MCF 10A (cell line): Measurements from ENCODE around the gene BMPR1A. TPM values are rescaled to one million over a fixed set of nuclear protein-coding genes. Genes with fewer than 3 reads are reported as not detected.

Source experiments
- BruUV-seq: library from RNA; stranded (reverse); fragments of 400-500 nt; replicated peaks from 2 replicates; lab custom pipeline; 2021; lab: Mats Ljungman, UMichigan
- CTCF ChIA-PET: fragments of 300-600 bp; sonication (Branson Sonifier 250); formaldehyde crosslinking; extraction: SDS; loops from one replicate; lab custom pipeline; 2021; ENCODE audit warnings: antibody characterized with exemption, inconsistent platforms; lab: Yijun Ruan, JAX
- POLR2A ChIA-PET: fragments of 300-600, 350-650 bp; sonication (Branson Sonifier 250); formaldehyde crosslinking; extraction: SDS; loops from one replicate; lab custom pipeline; 2020; ENCODE audit warnings: antibody characterized with exemption, inconsistent platforms; lab: Yijun Ruan, JAX
- DNase-seq: peaks from one replicate; pipeline ENCODE4 v3.0.0-alpha.2; 2018; ENCODE audit not compliant: unreplicated experiment
- H3K27ac Mint-ChIP-seq: one replicate; pipeline ENCODE4 v1.8.0; 2022; ENCODE audit warnings: mild to moderate bottlenecking, low read depth, mixed read lengths; ENCODE audit not compliant: unreplicated experiment
- H3K27me3 Mint-ChIP-seq: one replicate; pipeline ENCODE4 v1.8.0; 2022; ENCODE audit warnings: mixed read lengths; ENCODE audit not compliant: insufficient read depth, unreplicated experiment
- H3K36me3 Mint-ChIP-seq: one replicate; pipeline ENCODE4 v1.8.0; 2022; ENCODE audit warnings: mild to moderate bottlenecking, moderate library complexity, mixed read lengths; ENCODE audit not compliant: insufficient read depth, unreplicated experiment
- H3K4me1 Mint-ChIP-seq: one replicate; pipeline ENCODE4 v1.8.0; 2022; ENCODE audit warnings: mixed read lengths; ENCODE audit not compliant: insufficient read depth, unreplicated experiment
- H3K4me3 Mint-ChIP-seq: one replicate; pipeline ENCODE4 v1.8.0; 2022; ENCODE audit warnings: mild to moderate bottlenecking, moderate library complexity, mixed read lengths; ENCODE audit not compliant: unreplicated experiment
- H3K9me3 Mint-ChIP-seq: one replicate; pipeline ENCODE4 v1.8.0; 2022; ENCODE audit warnings: mixed read lengths; ENCODE audit not compliant: unreplicated experiment
- CTCF ChIP-seq: fragments of 200-600 bp; IDR thresholded peaks from one replicate; pipeline ENCODE4 v1.8.0; 2022; ENCODE audit warnings: antibody characterized with exemption, mild to moderate bottlenecking; ENCODE audit not compliant: unreplicated experiment
- intact Hi-C: fragments of 100-400 bp; cut with micrococcal nuclease; formaldehyde crosslinking; loops from 2 replicates; pipeline ENCODE4 v1.14.1; 2022
- total RNA-seq: library from RNA; stranded (reverse); gene quantifications from 2 replicates; pipeline ENCODE4 v1.2.3, GENCODE V29; 2022

Gene BMPR1A
- total RNA-seq, 1 experiment from 2014 or later, result 27.3 TPM

- Mint-ChIP-seq H3K27ac (peak overlapping the region; percentile 84), H3K36me3 (peaks cover 7% of the 10 kb centered on the region), H3K27me3 (no peaks in the 10 kb centered on the region), H3K9me3 (no peaks in the 10 kb centered on the region), H3K4me1 (peaks cover 42% of the 10 kb centered on the region), H3K4me3 (peak overlapping the region; percentile 84)
- ChIA-PET CTCF (interaction anchor here (0.6 to 2.5 kb wide), 9 partner anchors 12 to 287 kb away, joined by 3 to 8 read pairs (median 4); no protein-coding TSS in a partner anchor), POLR2A (interaction anchor here (0.6 to 4.9 kb wide), 26 partner anchors 7 to 1400 kb away, joined by 3 to 48 read pairs (median 4); no protein-coding TSS in a partner anchor)
- no peak for TF ChIP-seq CTCF
- no TSS peak for BruUV-seq
- peak; percentile 34 for DNase-seq
- intact Hi-C loops, result loop anchor here (5.0 kb wide), 3 partner anchors 39 to 166 kb away; no protein-coding TSS in a partner anchor
These were observed 2.0 kb downstream of the BMPR1A start for GRCh38 chr10:86758189-86759072.

GRCh38 chr10:86759073-86759672 is 2.8 kb downstream of the BMPR1A start:
- no peak for TF ChIP-seq CTCF
- peak overlapping the region; percentile 84 for H3K4me3 Mint-ChIP-seq
- POLR2A ChIA-PET, result interaction anchor here (0.6 to 4.9 kb wide), 8 partner anchors 11 to 292 kb away, joined by 3 to 48 read pairs (median 4); no protein-coding TSS in a partner anchor
- peak; percentile 11 for DNase-seq
- peak overlapping the region; percentile 84 for H3K27ac Mint-ChIP-seq
- peaks cover 38% of the 10 kb centered on the region for H3K4me1 Mint-ChIP-seq
- BruUV-seq, result no TSS peak
- CTCF ChIA-PET, result interaction anchor here (0.6 to 2.5 kb wide), 6 partner anchors 16 to 288 kb away, joined by 3 to 8 read pairs (median 4); no protein-coding TSS in a partner anchor
- H3K36me3 Mint-ChIP-seq, result peaks cover 7% of the 10 kb centered on the region
- no peaks in the 10 kb centered on the region for H3K27me3 Mint-ChIP-seq
- no peaks in the 10 kb centered on the region for H3K9me3 Mint-ChIP-seq
- intact Hi-C loops, result loop anchor here (5.0 kb wide), 3 partner anchors 38 to 167 kb away; no protein-coding TSS in a partner anchor

- Mint-ChIP-seq H3K27ac (no peak overlapping the region), H3K36me3 (no peaks in the 10 kb centered on the region), H3K27me3 (no peaks in the 10 kb centered on the region), H3K4me1 (peaks cover 34% of the 10 kb centered on the region), H3K4me3 (no peak overlapping the region), H3K9me3 (no peaks in the 10 kb centered on the region)
- CTCF ChIA-PET, result interaction anchor here (0.7 kb wide), 1 partner anchor 32 kb away, joined by 3 read pairs; no protein-coding TSS in a partner anchor
- intact Hi-C loops, result no loop called here
- DNase-seq, result no peak
- POLR2A ChIA-PET, result interaction anchor here (1.0 to 1.5 kb wide), 2 partner anchors 12 to 43 kb away, joined by 3 to 6 read pairs; no protein-coding TSS in a partner anchor
- TF ChIP-seq CTCF, result no peak
- no TSS peak for BruUV-seq
These were observed 7.0 kb downstream of the BMPR1A start for GRCh38 chr10:86763404-86763803.
